Gastroesophageal sphincter (tissue), 4 donors: ENCODE results near the gene DPF3. TPM values are rescaled to one million over a fixed set of nuclear protein-coding genes. Genes with fewer than 3 reads are reported as not detected.
A peak's percentile ranks its signal among the peaks of the same experiment; 100 is the strongest.

Source experiments
- ATAC-seq: fragments of 150-250 bp; one replicate; pipeline ENCODE4 v1.9.1; 2016; ENCODE audit warnings: mild to moderate bottlenecking, moderate library complexity
- H3K27ac ChIP-seq, 4 donors: fragments of 200-600 bp; sonication (generic) in 3 of 4; 1 replicate in 3 of 4; 2 replicates in 1 of 4; pipeline ENCODE4 v1.5.1; 2016 to 2019
- H3K27me3 ChIP-seq: fragments of 200-600 bp; sonication (generic); one replicate; pipeline ENCODE4 v1.5.1; 2019
- H3K36me3 ChIP-seq, 2 donors: fragments of 200-600 bp; sonication (generic); one replicate each; pipeline ENCODE4 v1.5.1; 2019; ENCODE audit warnings: control low read depth in 1 of 2
- H3K4me1 ChIP-seq, 3 donors: fragments of 200-600 bp; sonication (generic); 1 replicate in 2 of 3; 2 replicates in 1 of 3; pipeline ENCODE4 v1.5.1; 2016 to 2019; ENCODE audit warnings: control low read depth in 2 of 3
- H3K4me3 ChIP-seq, 2 donors: fragments of 200-600 bp; sonication (generic); one replicate each; pipeline ENCODE4 v1.5.1; 2019; ENCODE audit warnings: mild to moderate bottlenecking in 1 of 2, moderate library complexity in 1 of 2
- H3K9me3 ChIP-seq, 3 donors: fragments of 200-600 bp; sonication (generic); one replicate each; pipeline ENCODE4 v1.5.1; 2017 to 2019; ENCODE audit warnings: control low read depth in 2 of 3
- EP300 ChIP-seq: sonication (generic); formaldehyde crosslinking; IDR thresholded peaks from one replicate; pipeline ENCODE4 v1.6.1; 2017; ENCODE audit warnings: antibody characterized with exemption, mild to moderate bottlenecking
- POLR2A ChIP-seq, 2 donors: fragments of 450-650 bp; IDR thresholded peaks; one replicate each; pipeline ENCODE4 v1.6.1; 2017; ENCODE audit warnings: antibody characterized with exemption in 2 of 2, mild to moderate bottlenecking in 2 of 2, moderate library complexity in 1 of 2
- POLR2AphosphoS5 ChIP-seq: sonication (generic); formaldehyde crosslinking; IDR thresholded peaks from one replicate; pipeline ENCODE4 v1.6.1; 2017; ENCODE audit warnings: antibody characterized with exemption
- WGBS, 2 donors: methylation state at CpG; one replicate each; pipeline ENCODE4 v1.1.5; 2018; ENCODE audit warnings: low coverage in 1 of 2; 5-methylcytosine and 5-hydroxymethylcytosine counted together
- total RNA-seq, 4 donors: library from RNA; depleted of rRNA; stranded (reverse); fragments of >200 nt; gene quantifications; one replicate each; pipeline ENCODE4 v1.1.0, GENCODE V29; 2016
- TF ChIP-seq, protein P1 (sequence below), 4 experiments: fragments of 200-600 bp in 2 of 4; fragments of 450-650 bp in 2 of 4; sonication (generic) in 1 of 4; IDR thresholded peaks; one replicate each; pipeline ENCODE4 v1.5.1; 2017 to 2019; ENCODE audit warnings: antibody characterized with exemption in 4 of 4, mild to moderate bottlenecking in 2 of 4, moderate library complexity in 2 of 4

Gene DPF3
- total RNA-seq, 4 donors from 2014 or later, result 0.13 to 4.4 (median 2.1) TPM

DNA sequence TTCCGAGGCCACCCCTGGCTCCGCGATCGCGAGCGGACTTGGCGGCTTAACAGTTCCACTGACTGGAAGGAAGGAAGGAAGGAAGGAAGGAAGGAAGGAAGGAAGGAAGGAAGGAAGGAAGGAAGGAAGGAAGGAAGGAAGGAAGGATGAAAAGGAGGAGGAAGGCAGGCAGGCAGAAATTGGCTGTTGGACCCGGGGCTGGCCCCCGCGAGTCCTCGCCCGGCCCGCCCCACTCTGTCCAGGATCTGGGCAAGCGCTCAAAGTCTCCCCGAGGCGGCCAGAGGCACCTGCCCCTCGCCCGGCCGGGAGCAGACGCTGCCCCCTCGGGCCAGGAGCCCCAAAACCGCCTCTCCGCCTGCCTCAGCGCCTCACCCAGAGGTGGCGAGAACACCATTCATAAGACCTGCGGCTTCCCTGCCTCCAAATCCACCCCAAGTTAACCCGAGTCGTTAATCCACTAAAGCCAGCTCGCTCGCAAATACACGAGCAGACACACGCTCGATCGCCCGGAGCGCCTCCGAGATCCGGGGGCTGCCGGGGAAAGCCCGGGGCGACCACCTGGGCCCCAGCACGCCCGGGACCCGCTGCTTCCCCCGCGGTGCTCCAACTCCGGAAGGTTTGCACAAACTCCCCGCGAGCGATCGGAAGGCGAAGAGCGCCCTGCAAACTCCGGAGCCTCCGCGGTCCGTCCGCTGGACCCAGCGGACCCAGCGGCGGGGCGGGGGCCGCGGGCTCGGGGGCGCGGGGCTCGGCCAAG, 844 bp downstream of the DPF3 start:
- no peak for TF ChIP-seq EP300
- no peak for TF ChIP-seq POLR2AphosphoS5
- TF ChIP-seq POLR2A (IDR thresholded peaks at IDR 0.05), result no peak
- TF ChIP-seq, protein P1, sequence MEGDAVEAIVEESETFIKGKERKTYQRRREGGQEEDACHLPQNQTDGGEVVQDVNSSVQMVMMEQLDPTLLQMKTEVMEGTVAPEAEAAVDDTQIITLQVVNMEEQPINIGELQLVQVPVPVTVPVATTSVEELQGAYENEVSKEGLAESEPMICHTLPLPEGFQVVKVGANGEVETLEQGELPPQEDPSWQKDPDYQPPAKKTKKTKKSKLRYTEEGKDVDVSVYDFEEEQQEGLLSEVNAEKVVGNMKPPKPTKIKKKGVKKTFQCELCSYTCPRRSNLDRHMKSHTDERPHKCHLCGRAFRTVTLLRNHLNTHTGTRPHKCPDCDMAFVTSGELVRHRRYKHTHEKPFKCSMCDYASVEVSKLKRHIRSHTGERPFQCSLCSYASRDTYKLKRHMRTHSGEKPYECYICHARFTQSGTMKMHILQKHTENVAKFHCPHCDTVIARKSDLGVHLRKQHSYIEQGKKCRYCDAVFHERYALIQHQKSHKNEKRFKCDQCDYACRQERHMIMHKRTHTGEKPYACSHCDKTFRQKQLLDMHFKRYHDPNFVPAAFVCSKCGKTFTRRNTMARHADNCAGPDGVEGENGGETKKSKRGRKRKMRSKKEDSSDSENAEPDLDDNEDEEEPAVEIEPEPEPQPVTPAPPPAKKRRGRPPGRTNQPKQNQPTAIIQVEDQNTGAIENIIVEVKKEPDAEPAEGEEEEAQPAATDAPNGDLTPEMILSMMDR (IDR thresholded peaks at IDR 0.05), result no peak
- Histone ChIP-seq H3K4me3 (peak overlapping the region; percentile 72 to 89), H3K4me1 (peaks cover 0 to 37% (median 3%) of the 10 kb centered on the region in 3 donors), H3K27me3 (peaks cover 44% of the 10 kb centered on the region), H3K36me3 (no peaks in the 10 kb centered on the region), H3K27ac (peak overlapping the region in 3 of 4 donors; percentile 59 to 79 (median 79)), H3K9me3 (no peaks in the 10 kb centered on the region)
- WGBS, 2 donors, result no CpG with 5 or more reads among the region's 68 CpGs
- peak; percentile 26 for ATAC-seq

DNA sequence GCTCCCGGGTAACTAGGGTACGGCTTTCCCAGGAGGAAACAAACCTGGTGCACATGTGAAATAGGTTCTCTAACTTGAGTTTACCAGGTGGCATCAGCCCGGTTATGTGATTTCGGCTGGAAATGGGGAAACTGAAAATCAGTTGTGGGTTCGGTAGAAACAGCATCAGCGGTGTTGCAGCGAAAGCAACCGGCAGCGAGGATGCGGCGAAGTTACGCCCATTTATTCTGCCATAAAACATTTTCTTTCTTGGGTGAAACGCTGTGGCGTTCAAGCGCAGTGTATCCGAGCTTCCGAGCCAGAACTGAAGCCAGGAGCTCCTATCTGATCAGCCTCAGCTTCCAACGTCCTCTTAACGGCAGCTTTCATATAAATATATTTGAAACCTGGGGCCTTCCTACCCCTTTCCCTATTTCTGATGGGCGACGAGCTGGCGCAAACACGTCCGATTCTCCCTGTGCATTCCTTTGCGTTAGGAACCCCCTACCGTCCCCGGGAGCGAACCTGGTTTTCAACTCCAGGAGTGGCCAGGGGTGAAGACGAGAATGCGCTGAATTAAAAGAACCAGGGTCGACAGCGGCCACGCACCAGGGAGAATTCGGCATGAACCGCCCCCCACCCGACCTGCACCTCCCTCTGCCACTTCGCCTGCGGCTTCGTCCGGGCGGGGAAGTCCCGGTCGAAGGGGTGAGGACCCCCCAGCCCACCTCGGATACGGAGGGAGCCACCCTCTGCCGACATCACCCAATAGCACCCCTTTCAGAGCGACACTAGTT, 1.6 kb downstream of the DPF3 start:
- WGBS, 2 donors, result 0% methylated on average over 6 to 17 of the region's 47 CpGs
- Histone ChIP-seq H3K27ac (peak overlapping the region in 2 of 4 donors; percentile 79), H3K4me1 (peaks cover 0 to 37% (median 3%) of the 10 kb centered on the region in 3 donors), H3K27me3 (peaks cover 44% of the 10 kb centered on the region), H3K36me3 (no peaks in the 10 kb centered on the region), H3K4me3 (peak overlapping the region; percentile 72 to 89), H3K9me3 (no peaks in the 10 kb centered on the region)
- TF ChIP-seq POLR2AphosphoS5, result no peak
- TF ChIP-seq, protein P1 (IDR thresholded peaks at IDR 0.05), result no peak
- TF ChIP-seq POLR2A (IDR thresholded peaks at IDR 0.05), result no peak
- no peak for TF ChIP-seq EP300
- ATAC-seq, result no peak

DNA sequence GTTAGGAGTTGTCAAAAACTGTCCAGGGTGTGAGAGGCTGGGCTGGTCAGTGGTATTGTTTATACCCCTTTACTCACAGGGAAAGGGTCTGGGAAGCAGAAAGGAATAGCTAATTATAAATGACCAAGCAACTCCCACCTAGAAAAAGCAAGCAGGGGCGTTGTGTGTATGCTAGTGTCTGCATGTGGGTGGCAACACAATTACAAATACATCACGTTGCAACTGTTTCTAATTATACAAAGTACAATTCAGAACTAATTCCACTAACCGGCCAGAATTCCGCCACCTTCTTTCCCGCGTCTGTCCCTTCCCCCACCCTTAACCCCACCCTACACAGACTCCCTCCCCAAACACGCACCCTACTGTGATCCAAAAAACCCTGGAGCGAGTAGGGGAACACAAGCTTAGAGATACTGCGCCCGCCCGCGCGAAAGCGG, 2.2 kb downstream of the DPF3 start:
- H3K27me3 ChIP-seq, result peaks cover 44% of the 10 kb centered on the region
- TF ChIP-seq POLR2AphosphoS5, result no peak
- TF ChIP-seq, protein P1 (IDR thresholded peaks at IDR 0.05), result no peak
- no peak for TF ChIP-seq EP300
- TF ChIP-seq POLR2A (IDR thresholded peaks at IDR 0.05), result no peak
- no peaks in the 10 kb centered on the region for H3K36me3 ChIP-seq
- 0 to 1% methylated on average over 6 to 12 of the region's 14 CpGs for WGBS, 2 donors
- peak overlapping the region in 1 of 4 donors; percentile 79 for H3K27ac ChIP-seq
- peak overlapping the region; percentile 72 to 89 for H3K4me3 ChIP-seq
- peaks cover 0 to 37% (median 3%) of the 10 kb centered on the region in 3 donors for H3K4me1 ChIP-seq
- H3K9me3 ChIP-seq, result no peaks in the 10 kb centered on the region
- ATAC-seq, result no peak

DNA sequence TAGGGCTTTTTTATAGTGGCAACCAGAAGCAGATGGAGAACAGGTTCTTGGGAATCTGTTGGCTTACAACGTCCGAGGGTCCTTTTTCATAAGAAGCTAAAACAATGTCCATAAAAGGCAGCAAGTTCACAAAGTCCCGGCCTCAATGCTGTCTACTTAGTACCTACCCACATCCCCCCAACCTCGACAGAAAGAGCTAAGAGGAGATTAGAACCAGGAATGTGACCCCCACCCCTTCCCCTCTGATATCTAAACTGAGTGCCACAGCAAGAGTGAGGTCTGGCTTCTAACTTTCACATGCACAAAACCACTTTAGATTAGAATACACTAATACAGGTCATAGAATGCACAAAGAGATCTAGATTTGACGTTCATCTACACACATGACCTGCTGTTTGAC, 4.5 kb downstream of the DPF3 start:
- Histone ChIP-seq H3K27ac (no peak overlapping the region), H3K4me1 (peaks cover 0 to 26% (median 0%) of the 10 kb centered on the region in 3 donors), H3K4me3 (no peak overlapping the region), H3K36me3 (no peaks in the 10 kb centered on the region), H3K27me3 (peaks cover 34% of the 10 kb centered on the region), H3K9me3 (no peaks in the 10 kb centered on the region)
- no peak for ATAC-seq
- WGBS, 2 donors, result 53 to 57% methylated on average over 5 of the region's 5 CpGs
- TF ChIP-seq POLR2A (IDR thresholded peaks at IDR 0.05), result no peak
- no peak for TF ChIP-seq POLR2AphosphoS5
- no peak for TF ChIP-seq EP300
- TF ChIP-seq, protein P1 (IDR thresholded peaks at IDR 0.05), result no peak
